Measurements from ENCODE around the gene PWWP2B.

DNA sequence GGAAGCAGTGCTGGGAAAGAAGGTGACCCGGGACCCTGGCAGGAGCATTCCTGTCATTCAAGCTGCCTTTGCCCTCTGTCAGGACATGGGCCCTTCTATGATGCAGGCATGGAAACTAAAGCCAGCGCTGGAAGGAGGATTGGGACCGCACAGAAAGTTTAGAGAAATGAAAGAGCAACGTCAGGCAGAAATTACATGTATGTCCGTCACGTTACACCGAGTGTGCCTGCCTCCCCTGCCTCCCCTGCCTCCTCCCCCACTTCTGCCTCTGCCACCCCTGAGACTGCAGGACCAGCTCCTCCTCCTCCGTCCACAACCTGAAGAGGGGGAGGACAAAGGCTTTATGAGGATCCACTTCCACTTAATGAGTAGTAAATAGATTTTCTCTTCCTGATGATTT lies 13.9 kb upstream of the PWWP2B start:
- no peak for TF ChIP-seq POLR2AphosphoS5 (IDR thresholded peaks at IDR 0.05; ENCODE audit: low read depth, low read length)
- no peak for TF ChIP-seq POLR2A (IDR thresholded peaks at IDR 0.05; ENCODE audit: low read depth, low read length)

Measured in GM12892 (cell line).